GM13977 (cell line): Measurements from ENCODE around the gene ERBB4.

Experiments used
- DNase-seq: peaks from one replicate; pipeline ENCODE4 v3.0.0; 2012; ENCODE audit warnings: low spot score
- CTCF ChIP-seq: IDR thresholded peaks from 2 replicates; pipeline ENCODE4 v1.5.1; 2012; ENCODE audit warnings: mild to moderate bottlenecking, control low read depth; ENCODE audit not compliant: insufficient read depth; ENCODE audit errors: extremely low read depth, missing control alignments
- in situ Hi-C: fragments of 300-500 bp; cut with MboI; formaldehyde crosslinking; loops from one replicate; pipeline ENCODE4 v1.12.0; 2022; ENCODE audit warnings: low sequenced_read_pairs, low pct_unique_long_range_greater_than_20kb, mixed read lengths, inconsistent platforms; ENCODE audit not compliant: unreplicated experiment

The ERBB4 gene

GRCh38 chr2:212186166-212186565, 352.4 kb downstream of the ERBB4 start:
- no peak for TF ChIP-seq CTCF
- no peak for DNase-seq
- in situ Hi-C loops, result no loop called here

- in situ Hi-C loops, result no loop called here
- no peak for DNase-seq
- TF ChIP-seq CTCF, result no peak
These were observed 357.0 kb downstream of the ERBB4 start for GRCh38 chr2:212181646-212182045.

GRCh38 chr2:212180408-212181083, 358.1 kb downstream of the ERBB4 start:
- in situ Hi-C loops, result no loop called here
- no peak for TF ChIP-seq CTCF
- DNase-seq, result no peak

- in situ Hi-C loops, result no loop called here
These were observed 360.9 kb downstream of the ERBB4 start for GRCh38 chr2:212177724-212178123.

GRCh38 chr2:212176151-212176550, 362.5 kb downstream of the ERBB4 start:
- in situ Hi-C loops, result no loop called here
- DNase-seq, result no peak

More at GRCh38 chr2:212177724-212178123, 360.9 kb downstream of the ERBB4 start:
- no peak for DNase-seq
- no peak for TF ChIP-seq CTCF

GRCh38 chr2:212173756-212174510, 364.7 kb downstream of the ERBB4 start:
- TF ChIP-seq CTCF, result no peak
- no peak for DNase-seq
- in situ Hi-C loops, result no loop called here

More at GRCh38 chr2:212176151-212176550, 362.5 kb downstream of the ERBB4 start:
- no peak for TF ChIP-seq CTCF
